ENCODE measurements around the gene EML5.
A peak's percentile ranks its signal among the peaks of the same experiment; 100 is the strongest.
"Not testable (repeated sequence)": the region's sequence is repeated elsewhere in the genome, so short reads cannot be mapped to it uniquely, and the experiment has no call there.

EML5 gene

GRCh38 chr14:88815980-88816379, 23.2 kb upstream of the EML5 start:
- no peak for DNase-seq
- in situ Hi-C loops (cut with HindIII; ENCODE audit: low pct_ligation_motif_present, low pct_unique_long_range_greater_than_20kb, low sequenced_read_pairs) = no loop called here

- in situ Hi-C loops (cut with HindIII; ENCODE audit: low pct_ligation_motif_present, low pct_unique_long_range_greater_than_20kb, low sequenced_read_pairs) = no loop called here
- no peak for DNase-seq
These were observed 15.6 kb upstream of the EML5 start for GRCh38 chr14:88808359-88808758.

GRCh38 chr14:88804477-88804876, 11.7 kb upstream of the EML5 start:
- in situ Hi-C loops (cut with HindIII; ENCODE audit: low pct_ligation_motif_present, low pct_unique_long_range_greater_than_20kb, low sequenced_read_pairs) = no loop called here
- no peak for DNase-seq

- DNase-seq = no peak
- in situ Hi-C loops (cut with HindIII; ENCODE audit: low pct_ligation_motif_present, low pct_unique_long_range_greater_than_20kb, low sequenced_read_pairs) = no loop called here
These were observed 11.3 kb upstream of the EML5 start for GRCh38 chr14:88804035-88804434.

- DNase-seq = no peak
These were observed 9.8 kb upstream of the EML5 start for GRCh38 chr14:88802596-88802995.

GRCh38 chr14:88799522-88799921, 6.8 kb upstream of the EML5 start:
- no peak for DNase-seq
- in situ Hi-C loops (cut with HindIII; ENCODE audit: low pct_ligation_motif_present, low pct_unique_long_range_greater_than_20kb, low sequenced_read_pairs) = no loop called here

More at GRCh38 chr14:88802596-88802995, 9.8 kb upstream of the EML5 start:
- in situ Hi-C loops (cut with HindIII; ENCODE audit: low pct_ligation_motif_present, low pct_unique_long_range_greater_than_20kb, low sequenced_read_pairs) = no loop called here

GRCh38 chr14:88798156-88798555, 5.4 kb upstream of the EML5 start:
- no peak for DNase-seq
- in situ Hi-C loops (cut with HindIII; ENCODE audit: low pct_ligation_motif_present, low pct_unique_long_range_greater_than_20kb, low sequenced_read_pairs) = no loop called here

GRCh38 chr14:88793259-88793625, 489 bp upstream of the EML5 start:
- no peak for DNase-seq
- in situ Hi-C loops (cut with HindIII; ENCODE audit: low pct_ligation_motif_present, low pct_unique_long_range_greater_than_20kb, low sequenced_read_pairs) = no loop called here

- in situ Hi-C loops (cut with HindIII; ENCODE audit: low pct_ligation_motif_present, low pct_unique_long_range_greater_than_20kb, low sequenced_read_pairs) = no loop called here
- DNase-seq = no peak
These were observed 902 bp downstream of the EML5 start for GRCh38 chr14:88791629-88792472.

- DNase-seq = no peak
- in situ Hi-C loops (cut with HindIII; ENCODE audit: low pct_ligation_motif_present, low pct_unique_long_range_greater_than_20kb, low sequenced_read_pairs) = no loop called here
These were observed 1.5 kb downstream of the EML5 start for GRCh38 chr14:88791252-88791621.

- in situ Hi-C loops (cut with HindIII; ENCODE audit: low pct_ligation_motif_present, low pct_unique_long_range_greater_than_20kb, low sequenced_read_pairs) = no loop called here
- DNase-seq = no peak
These were observed 2.1 kb downstream of the EML5 start for GRCh38 chr14:88790501-88791251.

GRCh38 chr14:88789573-88789972, 3.2 kb downstream of the EML5 start:
- DNase-seq; in situ Hi-C loops (cut with HindIII; ENCODE audit: low pct_ligation_motif_present, low pct_unique_long_range_greater_than_20kb, low sequenced_read_pairs): not testable (repeated sequence)

GRCh38 chr14:88786715-88787114, 6.0 kb downstream of the EML5 start:
- DNase-seq = no peak
- in situ Hi-C loops (cut with HindIII; ENCODE audit: low pct_ligation_motif_present, low pct_unique_long_range_greater_than_20kb, low sequenced_read_pairs) = no loop called here

GRCh38 chr14:88785911-88786310, 6.8 kb downstream of the EML5 start:
- DNase-seq = no peak
- in situ Hi-C loops (cut with HindIII; ENCODE audit: low pct_ligation_motif_present, low pct_unique_long_range_greater_than_20kb, low sequenced_read_pairs) = no loop called here

- in situ Hi-C loops (cut with HindIII; ENCODE audit: low pct_ligation_motif_present, low pct_unique_long_range_greater_than_20kb, low sequenced_read_pairs) = no loop called here
- no peak for DNase-seq
These were observed 17.2 kb downstream of the EML5 start for GRCh38 chr14:88775532-88775931.

- in situ Hi-C loops (cut with HindIII; ENCODE audit: low pct_ligation_motif_present, low pct_unique_long_range_greater_than_20kb, low sequenced_read_pairs) = no loop called here
- no peak for DNase-seq
These were observed 22.0 kb downstream of the EML5 start for GRCh38 chr14:88770736-88771135.

GRCh38 chr14:88765130-88765529, 27.6 kb downstream of the EML5 start:
- peak; percentile 38 for DNase-seq
- in situ Hi-C loops (cut with HindIII; ENCODE audit: low pct_ligation_motif_present, low pct_unique_long_range_greater_than_20kb, low sequenced_read_pairs) = no loop called here

- no peak for DNase-seq
- in situ Hi-C loops (cut with HindIII; ENCODE audit: low pct_ligation_motif_present, low pct_unique_long_range_greater_than_20kb, low sequenced_read_pairs) = no loop called here
These were observed 38.9 kb downstream of the EML5 start for GRCh38 chr14:88753873-88754272.

GRCh38 chr14:88750945-88751344, 41.8 kb downstream of the EML5 start:
- no peak for DNase-seq
- in situ Hi-C loops (cut with HindIII; ENCODE audit: low pct_ligation_motif_present, low pct_unique_long_range_greater_than_20kb, low sequenced_read_pairs) = no loop called here

GRCh38 chr14:88750413-88750812, 42.3 kb downstream of the EML5 start:
- in situ Hi-C loops (cut with HindIII; ENCODE audit: low pct_ligation_motif_present, low pct_unique_long_range_greater_than_20kb, low sequenced_read_pairs) = no loop called here
- no peak for DNase-seq

All from ACHN (cell line).